GM18526 (cell line): ENCODE results near the gene NEK11.

ENCODE experiments used
- POLR2A ChIP-seq: IDR thresholded peaks from 3 replicates; pipeline ENCODE4 v1.6.1; 2011; ENCODE audit not compliant: insufficient read length; ENCODE audit errors: extremely low read depth

The NEK11 gene

DNA sequence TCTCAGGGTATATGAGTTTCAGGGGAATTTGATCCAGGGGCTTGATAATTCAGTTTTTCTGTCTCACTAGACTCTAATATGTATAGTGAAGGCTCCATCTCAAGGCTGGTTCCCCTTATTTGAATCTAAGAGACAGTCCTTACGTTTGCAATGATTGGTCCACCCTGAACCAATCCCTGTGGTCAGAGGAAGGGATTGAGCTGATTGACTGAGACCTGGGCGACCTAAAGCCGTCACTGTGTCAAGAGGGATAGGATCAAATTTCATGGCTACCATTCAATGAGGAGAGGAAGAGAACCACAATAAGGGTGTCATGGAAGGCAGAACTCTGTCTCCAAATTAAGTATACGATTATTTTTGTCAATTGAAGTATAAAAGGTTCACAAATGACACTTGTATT, 371.2 kb downstream of the NEK11 start:
- no peak for TF ChIP-seq POLR2A
